Measurements from ENCODE around the gene CDHR3.

- TF ChIP-seq CTCF (IDR thresholded peaks at IDR 0.05) (no peak), EZH2phosphoT487 (IDR thresholded peaks at IDR 0.05) (no peak)
Measured at GRCh38 chr7:106034383-106034782, 71.3 kb downstream of the CDHR3 start.

Data from neural progenitor cell (in vitro differentiated cells).